Left forelimb (tissue), 1 donor: ENCODE results near the gene SGIP1.
"Not testable (repeated sequence)": the region's sequence is repeated elsewhere in the genome, so short reads cannot be mapped to it uniquely, and the experiment has no call there.

ENCODE experiments used
- DNase-seq: peaks from one replicate; pipeline ENCODE4 v3.0.0-alpha.2; 2018; ENCODE audit warnings: low spot score

The SGIP1 gene

DNA sequence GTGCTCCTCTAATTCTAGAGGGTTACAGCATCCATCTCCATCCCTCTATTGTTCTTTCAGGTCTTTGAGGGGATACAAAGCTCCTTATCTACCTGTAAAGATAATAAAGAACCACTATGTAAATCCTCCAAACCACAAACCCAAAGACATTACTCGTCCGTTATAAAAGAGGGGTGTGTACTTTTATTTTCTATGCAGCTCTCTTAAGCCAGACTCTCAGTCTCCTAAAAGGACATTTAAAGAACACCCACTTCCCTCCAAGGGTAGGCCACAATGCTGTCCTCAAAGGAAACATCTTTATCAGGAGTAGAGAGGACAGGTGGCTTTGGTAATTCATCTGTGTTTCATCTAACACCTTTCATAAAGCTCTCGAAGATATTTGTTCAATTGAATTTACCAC lies 150.4 kb downstream of the SGIP1 start:
- no peak for DNase-seq

DNA sequence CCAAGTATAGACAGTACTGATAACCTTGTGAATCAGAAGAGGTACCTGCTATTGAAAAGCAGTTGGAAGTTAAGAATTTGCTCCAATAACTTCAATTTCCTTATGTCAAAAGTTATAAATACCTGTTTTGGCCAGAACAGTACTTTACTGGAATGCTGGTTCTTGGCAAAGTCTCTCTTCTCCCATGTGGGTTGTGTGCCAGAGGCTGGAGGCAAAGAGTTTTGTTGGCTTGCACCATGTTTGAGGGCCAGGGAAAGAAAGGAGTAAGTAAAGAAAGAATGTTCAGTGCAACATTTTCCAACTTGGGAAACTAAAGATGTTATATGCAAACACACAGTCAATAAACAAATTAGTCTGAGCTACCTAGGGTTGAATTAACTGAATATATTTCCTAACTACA lies 151.3 kb downstream of the SGIP1 start:
- DNase-seq = no peak

DNA sequence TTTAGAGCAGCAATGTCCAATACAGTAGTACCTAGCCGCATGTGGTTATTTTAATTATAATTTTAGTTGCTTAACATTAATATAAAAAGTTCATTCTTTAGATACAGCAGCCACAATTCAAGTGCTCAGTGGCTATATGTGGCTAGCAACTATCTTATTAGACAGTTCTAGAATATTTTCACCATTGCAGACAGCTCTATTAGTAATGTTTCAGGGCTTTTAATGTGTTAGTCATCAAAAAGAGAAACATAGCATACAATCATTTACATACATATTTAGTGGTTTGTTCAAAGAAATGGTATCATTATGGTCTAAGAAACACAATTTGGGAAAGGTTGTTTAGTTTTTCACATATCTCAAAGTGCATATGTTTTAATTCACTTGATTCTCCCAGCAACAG lies 151.7 kb downstream of the SGIP1 start:
- DNase-seq = no peak

DNA sequence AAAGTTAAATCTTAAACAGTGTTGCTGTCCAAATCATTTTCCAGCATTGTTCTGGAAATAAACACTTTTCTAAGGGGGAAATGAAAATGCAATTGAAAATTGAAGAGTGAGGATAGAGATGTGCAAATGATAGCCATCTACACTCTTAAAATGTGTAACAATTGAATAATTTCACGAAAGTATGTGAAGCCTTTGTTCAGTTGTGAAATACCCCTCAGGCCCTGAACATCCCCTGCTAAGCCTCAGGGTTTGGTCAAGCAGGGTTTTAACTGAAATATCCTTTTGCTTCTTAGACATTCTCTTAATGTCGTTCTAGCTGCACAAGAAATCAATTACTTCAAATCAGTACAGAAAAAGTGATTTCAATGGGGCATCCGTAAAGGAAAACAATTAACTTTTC lies 152.5 kb downstream of the SGIP1 start:
- no peak for DNase-seq

DNA sequence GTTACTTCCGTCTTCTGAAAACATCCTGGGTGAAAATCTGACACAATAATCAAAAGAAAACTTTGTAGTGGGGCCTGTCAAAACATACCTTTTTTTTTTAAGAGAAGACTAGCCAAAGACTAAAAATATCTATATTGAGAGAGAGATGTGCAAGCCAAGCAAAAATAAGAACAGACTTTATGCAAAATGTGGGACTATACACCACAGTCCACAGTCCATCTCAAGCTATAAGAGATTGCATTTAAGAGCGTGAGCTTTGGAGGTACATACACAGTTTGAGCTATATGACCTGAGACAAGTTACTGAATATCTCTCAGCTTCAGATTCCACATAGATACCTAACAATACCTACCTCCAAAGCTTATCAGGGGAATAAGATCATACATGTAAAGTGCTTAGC lies 153.4 kb downstream of the SGIP1 start:
- DNase-seq = no peak

DNA sequence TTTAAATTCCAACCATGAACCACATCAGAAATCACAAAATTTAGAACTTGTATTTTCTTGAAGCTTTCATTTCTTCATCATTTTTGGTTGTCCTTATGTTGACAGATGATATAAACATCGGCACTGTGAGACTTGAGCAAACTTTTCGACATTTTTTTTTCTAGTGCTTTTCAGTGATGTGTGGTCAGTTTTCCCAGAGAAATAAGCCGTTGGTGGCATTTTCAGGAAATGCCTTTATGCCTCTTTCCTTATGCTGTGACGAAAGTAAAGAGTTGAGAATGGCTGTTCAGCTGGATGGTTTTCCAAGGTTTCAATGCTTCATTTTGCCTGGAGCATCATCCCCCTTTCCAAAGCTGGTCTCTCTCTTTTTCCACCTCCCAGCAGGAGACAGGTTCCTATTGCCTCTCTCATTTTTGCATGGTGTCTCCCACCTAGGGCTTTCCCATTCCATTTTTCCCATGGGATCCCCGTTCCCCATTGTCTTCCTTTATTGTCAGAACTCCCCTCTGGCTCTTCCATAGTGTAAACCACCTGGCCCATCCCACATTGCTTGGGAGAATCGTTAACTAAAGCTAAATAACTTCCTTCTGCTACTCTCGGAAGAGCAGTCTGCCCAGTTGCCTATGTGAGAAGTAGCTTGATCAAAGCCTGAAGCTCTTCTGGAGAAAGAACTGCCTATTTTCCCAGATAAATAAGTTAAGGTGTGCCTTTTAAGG lies 156.9 kb downstream of the SGIP1 start:
- no peak for DNase-seq

DNA sequence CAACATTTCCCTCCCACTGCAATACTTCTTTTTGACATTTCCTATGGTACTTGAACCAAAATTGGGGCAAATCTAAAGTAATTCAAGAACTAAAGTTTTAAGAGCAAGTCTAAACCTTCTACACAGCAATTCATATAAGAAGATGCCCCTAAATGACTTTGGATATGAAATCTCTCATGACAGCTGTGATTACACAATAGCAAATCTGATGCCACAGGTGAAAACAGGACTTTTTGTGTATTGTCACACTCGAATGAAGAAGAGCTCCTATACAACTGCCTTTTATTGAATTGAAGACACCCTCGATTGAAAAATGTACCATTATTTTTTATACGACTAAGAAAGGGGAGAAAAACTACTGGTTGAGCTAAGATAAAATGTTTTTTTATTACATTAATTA lies 158.7 kb downstream of the SGIP1 start:
- DNase-seq = no peak

DNA sequence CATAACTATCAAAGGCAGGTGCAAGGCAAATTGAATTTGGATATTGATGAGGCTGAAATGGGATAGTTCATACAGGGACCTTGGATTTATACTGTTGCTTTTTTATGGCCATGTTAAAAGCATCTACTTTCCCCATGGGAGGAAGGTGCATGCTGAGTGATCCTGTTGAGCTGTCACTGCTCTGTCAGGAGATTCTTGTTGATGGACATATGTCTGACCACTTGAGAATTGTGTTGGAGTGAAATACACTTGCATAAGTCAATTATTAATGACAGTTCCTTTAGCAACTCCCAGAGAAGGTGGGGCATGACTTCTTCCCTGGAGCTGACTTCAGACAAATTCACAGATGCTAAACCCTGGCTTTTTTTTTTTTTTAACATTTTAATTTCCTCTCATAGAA lies 159.9 kb downstream of the SGIP1 start:
- DNase-seq = no peak

DNA sequence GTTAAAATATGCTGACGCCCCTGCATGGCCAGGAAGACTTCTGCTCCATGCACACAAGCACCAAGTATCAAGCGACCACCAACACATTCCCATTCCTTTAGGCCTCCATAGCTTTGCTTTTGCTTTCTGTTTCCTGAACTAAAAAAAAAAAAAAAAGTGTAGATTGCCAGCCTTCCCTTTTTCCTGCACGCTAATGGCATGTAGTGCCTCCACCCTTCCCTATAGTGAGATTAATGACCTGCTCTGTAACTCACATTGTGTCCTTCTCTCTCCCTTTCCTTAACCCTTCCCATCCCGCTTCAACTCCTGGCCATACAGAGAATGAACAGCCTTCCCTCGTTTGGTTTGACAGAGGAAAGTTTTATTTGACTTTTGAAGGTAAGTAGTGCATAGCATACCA lies 161.2 kb downstream of the SGIP1 start:
- DNase-seq = no peak

DNA sequence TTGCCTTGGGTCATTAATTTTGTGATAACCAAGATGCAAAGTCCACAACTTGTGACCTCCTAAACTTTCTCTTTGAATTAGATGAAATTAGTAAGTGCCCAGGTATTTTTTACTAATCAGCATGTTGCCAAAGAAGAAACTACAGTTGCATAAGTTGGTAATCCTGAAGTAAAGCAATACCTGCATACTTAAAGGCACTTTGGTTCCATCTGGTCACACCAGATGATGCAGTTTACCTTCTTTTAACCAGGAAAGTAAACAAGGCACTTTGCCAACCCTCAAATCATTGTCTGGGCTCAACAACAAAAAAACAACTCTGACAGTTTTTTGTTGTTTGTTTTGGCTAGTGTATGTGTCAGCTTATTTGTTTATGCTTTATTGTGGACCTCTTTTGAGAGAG lies 162.8 kb downstream of the SGIP1 start:
- DNase-seq = no peak

DNA sequence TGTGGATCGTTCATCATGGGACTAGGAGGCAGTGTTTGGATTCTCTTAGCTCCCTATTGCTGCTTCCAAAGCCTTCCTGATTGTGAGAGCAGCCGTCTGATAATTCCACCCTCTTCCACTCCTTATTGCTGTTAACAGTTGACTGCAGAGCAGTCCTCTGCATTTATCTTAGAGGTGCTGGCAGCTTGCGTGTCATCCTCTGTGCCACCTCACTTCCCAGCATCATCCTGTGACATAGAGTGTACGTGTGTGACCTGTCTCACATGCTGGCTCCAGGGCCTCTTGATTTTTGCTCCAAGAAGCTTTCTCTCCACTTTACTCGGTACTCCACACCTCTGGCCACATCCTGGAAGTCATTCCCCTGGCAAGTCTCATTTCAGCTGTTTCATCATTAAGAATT lies 165.3 kb downstream of the SGIP1 start:
- DNase-seq = no peak

DNA sequence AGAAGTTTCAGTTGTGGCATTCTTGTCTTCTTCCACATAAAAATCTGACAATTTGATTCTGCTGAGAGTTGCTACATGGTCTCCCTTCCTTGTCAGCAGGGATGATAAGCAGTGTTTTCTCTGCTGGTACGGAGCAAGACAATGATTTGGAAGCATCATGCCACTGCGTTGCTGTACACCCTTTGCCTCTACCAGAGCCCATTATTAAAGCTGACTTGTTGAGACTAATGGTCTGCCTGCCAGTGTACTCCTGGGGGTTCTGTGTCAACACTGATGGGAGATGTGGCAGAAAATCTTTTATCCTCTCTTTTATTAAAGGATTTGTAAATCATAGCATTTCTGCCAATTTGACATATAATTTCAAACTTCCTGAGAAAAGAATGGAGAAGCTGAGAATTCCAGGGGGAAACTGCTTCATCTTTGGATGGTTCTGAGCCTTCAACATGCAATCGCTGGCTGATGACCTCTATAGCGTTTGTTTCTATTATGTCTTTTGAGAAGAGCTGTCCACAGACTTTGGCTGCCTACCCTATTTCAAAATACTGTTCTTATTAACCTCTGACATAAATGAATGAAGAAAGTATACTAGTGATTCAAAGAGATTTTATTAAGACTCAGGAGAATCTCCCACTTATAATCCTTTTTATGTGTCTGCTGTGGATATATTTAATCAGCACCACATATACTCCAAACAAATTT lies 170.4 kb downstream of the SGIP1 start:
- DNase-seq = no peak

DNA sequence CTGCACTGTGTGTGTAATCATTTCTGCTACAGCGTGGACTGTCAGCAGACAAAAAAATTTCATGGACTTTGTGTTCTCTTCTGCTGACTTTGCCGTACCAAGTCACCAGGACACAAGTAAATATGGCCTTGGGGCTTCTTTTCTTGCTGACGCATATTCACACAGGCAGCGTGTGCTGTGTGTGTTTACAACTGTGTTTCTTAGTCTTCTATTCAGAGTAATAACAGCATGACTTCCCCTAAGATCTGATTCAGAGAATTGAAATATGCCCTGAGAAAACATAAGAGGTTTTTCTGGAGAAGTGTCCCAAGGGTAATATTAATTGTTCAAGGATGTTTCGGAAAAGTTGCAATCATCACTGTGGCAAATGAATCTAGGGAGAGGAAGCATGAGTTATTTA lies 171.2 kb downstream of the SGIP1 start:
- no peak for DNase-seq

DNA sequence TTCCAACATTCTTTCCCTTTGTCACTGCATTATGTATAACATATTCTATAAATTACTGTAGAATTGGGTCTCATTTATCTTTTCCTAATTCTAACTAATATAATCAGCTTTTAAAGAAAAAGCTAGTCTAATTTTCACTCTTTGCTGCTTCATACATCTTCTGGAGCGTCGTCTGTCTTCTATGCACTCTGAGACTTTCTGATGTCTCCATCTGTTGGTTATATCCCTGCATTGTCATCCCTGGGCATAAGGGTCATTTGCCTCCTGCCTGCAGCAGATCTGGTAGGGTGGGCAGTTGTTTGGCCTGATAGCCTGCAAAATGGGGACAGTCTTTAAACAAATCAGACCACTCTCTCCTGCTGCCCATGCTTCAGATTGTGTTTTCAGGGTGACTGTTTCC lies 177.5 kb downstream of the SGIP1 start:
- no peak for DNase-seq

DNA sequence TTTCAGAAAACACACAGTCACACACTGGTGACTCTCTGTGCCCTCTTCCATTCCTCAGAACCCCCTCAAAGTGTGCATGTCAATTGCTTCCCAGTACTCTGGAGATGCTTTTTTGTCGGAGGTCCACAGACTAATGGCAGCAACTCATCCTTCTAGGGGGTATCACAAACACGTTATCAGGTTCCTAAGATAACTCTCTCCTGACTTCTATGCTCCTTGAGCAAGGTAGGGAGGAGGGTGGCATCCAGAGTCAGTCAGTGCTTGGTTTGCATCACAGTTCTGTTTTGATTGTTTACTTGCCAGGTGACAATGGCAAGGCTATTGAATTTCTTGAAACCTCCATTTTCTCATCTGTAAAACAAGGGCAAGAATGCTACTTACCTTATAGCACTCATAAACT lies 178.9 kb downstream of the SGIP1 start:
- DNase-seq = no peak

DNA sequence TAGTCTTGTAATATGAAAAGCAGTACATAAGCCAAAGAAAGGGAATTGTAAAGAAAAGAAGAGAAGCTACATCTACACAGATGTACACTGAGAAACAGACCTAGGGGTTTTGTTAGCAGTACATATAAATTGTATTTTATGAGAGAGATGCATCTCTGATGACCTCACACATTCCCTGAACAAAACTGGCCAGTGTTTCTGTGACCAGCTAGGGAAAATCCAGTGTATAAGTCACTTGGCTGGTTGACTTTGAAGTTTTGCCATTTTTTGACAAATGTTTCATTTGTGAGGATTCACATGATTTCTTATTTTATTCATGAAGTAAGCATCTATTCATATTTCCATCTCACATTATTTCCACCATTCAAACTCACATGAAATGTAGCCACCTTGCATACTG lies 190.0 kb downstream of the SGIP1 start:
- no peak for DNase-seq

DNA sequence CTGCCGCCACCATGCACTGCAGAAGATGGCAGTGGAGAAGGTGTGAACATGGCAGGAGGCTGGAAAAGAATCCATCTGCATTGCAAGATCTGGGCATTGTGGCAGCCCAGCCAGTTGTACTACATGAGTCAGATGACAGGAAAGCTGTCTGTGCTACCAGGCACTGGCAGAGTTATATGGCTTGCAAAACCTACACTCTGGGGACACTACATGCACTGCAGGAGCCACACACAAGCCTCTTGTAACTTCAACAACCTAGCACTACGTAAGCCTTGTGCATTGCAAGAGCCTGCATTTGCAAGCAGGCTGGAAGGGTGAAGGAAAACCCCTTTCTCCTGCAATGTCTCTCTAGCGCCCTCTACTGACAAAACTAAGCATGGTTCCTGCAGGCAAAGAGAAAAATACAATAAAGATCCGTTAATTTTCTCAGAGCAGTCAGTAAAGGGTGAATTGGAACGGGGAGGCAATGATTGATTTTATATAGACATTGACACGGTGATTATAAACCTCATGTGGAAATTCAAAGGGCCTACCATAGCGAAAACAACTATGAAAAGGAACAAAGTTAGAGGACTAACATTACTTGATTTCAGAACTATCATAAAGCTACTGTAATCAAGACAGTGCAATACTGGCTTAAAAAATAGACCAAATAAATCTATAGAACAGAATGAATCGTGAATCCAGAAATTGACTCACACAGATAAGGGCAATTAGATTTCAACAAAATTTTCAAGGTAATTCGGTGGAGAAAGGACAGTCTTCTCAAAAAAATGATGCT lies 192.1 kb downstream of the SGIP1 start:
- DNase-seq = peak; percentile 66

DNA sequence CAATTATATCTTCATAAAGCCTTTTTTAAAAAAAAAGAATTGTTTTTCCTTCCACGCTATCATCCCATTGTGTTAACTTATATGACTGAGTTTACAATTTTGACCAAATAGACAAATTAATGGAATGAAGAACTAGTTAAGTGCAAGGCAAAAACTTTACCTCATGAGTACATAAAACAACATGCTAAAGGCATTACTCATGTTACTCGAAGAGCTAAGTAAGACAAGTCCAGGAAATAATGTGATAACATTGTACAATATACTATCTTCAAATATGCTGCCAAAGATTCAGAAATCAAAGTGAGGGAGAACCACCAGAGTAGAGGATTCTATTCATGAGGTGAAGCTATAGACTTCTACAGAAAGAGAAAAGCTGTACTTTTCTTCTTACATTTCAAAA lies 194.1 kb downstream of the SGIP1 start:
- DNase-seq = no peak

DNA sequence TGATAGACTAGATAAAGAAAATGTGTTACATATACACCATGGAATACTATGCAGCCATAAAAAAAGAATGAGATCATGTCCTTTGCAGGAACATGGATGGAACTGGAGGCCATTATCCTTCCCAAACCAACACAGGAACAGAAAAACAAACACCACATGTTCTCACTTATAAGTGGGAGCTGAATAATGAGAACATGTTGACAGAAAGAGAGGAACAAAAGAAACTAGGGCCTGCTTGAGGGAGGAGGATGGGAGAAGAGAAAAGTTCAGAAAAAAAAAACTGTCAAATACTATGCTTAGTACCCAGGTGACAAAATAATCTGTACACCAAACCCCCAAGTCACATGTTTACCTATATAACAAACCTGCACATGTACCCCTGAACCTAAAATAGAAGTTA lies 194.8 kb downstream of the SGIP1 start:
- not testable (repeated sequence) for DNase-seq

DNA sequence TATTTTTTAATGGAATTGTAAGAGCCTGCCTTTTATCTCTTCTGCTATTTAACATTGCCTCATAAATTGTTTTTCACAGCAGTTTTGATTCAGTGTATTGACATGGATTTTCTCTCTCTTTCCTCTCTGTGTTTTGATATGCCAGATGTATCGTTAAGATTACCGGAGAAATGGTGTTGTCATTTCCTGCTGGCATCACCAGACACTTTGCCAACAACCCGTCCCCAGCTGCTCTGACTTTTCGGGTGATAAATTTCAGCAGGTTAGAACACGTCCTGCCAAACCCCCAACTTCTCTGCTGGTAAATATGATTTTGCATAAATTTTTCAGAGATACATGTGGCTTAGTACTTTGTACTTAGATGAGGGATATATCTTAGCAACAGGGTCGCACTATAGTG lies 195.2 kb downstream of the SGIP1 start:
- no peak for DNase-seq

DNA sequence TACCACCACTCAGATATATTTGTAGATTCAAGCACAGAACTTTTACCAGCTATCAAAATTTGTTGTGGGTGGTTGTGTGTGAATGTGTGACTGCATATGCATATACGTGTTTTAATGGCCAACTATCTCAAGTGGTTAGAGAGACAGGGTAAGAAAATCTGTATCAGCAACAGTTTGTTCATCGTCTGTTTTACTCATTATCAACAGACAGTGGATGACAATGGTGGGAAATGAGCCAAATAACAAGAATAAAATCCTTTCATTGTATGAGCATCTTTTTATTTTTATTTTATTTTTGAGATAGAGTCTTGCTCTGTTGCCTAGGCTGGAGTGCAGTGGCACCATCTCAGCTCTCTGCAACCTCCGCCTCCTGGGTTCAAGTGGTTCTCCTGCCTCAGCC lies 195.6 kb downstream of the SGIP1 start:
- DNase-seq = no peak

DNA sequence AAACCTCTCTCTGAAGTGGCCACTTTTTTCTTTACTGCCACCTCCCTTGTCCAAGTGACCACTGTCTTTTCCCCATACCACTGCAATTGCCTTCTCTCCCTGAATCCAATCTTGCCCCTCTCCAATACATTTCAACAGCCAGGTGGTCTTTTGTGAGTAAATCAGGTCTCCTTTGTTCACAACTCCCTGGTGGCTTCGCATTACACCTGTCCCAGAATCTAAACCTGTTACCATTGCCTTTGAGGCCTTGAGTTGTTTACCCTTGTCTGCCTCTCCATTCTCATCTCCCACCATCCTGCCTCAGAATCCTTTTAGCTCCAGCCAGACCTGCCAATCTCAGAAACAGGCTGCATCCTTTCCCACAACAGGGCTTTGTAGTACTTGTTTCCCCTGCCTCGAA lies 196.5 kb downstream of the SGIP1 start:
- DNase-seq = no peak

DNA sequence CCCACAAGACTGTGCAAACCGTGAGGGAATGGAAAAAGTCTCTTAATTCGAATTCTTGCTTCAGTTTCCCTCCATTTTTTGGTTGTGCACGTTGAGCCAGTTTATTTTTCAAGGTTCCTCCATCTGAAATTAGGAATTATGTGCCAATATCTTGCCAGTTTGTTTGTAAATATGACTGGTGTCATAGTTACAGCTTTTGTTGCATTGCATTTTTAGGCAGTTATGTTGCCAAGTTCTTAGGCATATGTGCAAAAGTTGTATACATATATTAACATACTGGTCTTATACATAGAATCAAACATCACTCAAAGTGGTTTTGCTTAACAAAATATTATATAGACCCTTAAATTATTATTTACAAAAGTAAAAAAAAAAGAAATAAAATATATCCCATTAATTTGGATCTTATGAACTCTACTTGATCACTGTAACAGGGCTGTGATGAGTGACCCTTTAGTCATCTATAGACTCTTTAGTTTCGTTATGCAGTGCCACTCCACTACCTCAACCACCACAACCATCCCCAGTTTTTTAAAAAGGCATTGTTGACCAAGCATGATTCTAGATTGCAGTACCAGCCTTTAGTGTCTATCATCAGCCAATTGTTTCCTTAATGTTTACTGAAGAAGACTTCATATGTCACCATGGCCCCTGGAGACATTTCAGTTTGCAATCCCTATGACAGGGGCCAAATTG lies 197.4 kb downstream of the SGIP1 start:
- DNase-seq = no peak
